Uterus (tissue), 4 donors: ENCODE data around the gene CCDC74B. TPM values are rescaled to one million over a fixed set of nuclear protein-coding genes. Genes with fewer than 3 reads are reported as not detected.
"Not testable (repeated sequence)": the region's sequence is repeated elsewhere in the genome, so short reads cannot be mapped to it uniquely, and the experiment has no call there.

Experiments used
- DNase-seq, 2 donors: peaks; one replicate each; pipeline ENCODE4 v3.0.0-alpha.2; 2019 to 2020
- H3K27ac ChIP-seq, 2 donors: fragments of 200-600 bp; sonication (generic); 1 replicate in 1 of 2; 2 replicates in 1 of 2; pipeline ENCODE4 v1.5.1; 2016 to 2018
- H3K27me3 ChIP-seq, 2 donors: fragments of 200-600 bp; sonication (generic); one replicate each; pipeline ENCODE4 v1.5.1; 2018 to 2019; ENCODE audit warnings: control low read depth in 1 of 2
- H3K36me3 ChIP-seq, 2 donors: fragments of 200-600 bp; sonication (generic); one replicate each; pipeline ENCODE4 v1.5.1; 2019; ENCODE audit warnings: control low read depth in 1 of 2
- H3K4me1 ChIP-seq, 2 donors: fragments of 200-600 bp; sonication (generic); one replicate each; pipeline ENCODE4 v1.5.1; 2018 to 2019; ENCODE audit warnings: control low read depth in 1 of 2
- H3K4me3 ChIP-seq, 2 donors: fragments of 200-600 bp; sonication (generic); 1 replicate in 1 of 2; 2 replicates in 1 of 2; pipeline ENCODE4 v1.5.1; 2018 to 2019; ENCODE audit warnings: mild to moderate bottlenecking in 1 of 2
- H3K9me3 ChIP-seq, 2 donors: fragments of 200-600 bp; sonication (generic); one replicate each; pipeline ENCODE4 v1.5.1; 2019; ENCODE audit warnings: control low read depth in 1 of 2
- CTCF ChIP-seq, 4 experiments: fragments of 200-600 bp in 2 of 4; fragments of 450-650 bp in 2 of 4; sonication (generic) in 2 of 4; IDR thresholded peaks; one replicate each; pipeline ENCODE4 v1.5.1; 2016 to 2019; ENCODE audit warnings: antibody characterized with exemption in 4 of 4, mild to moderate bottlenecking in 2 of 4, moderate library complexity in 1 of 4
- POLR2A ChIP-seq, 2 donors: fragments of 450-650 bp; IDR thresholded peaks; one replicate each; pipeline ENCODE4 v1.6.1; 2016; ENCODE audit warnings: antibody characterized with exemption in 2 of 2, mild to moderate bottlenecking in 1 of 2, moderate library complexity in 1 of 2
- intact Hi-C: fragments of 100-400 bp; cut with DNase I; formaldehyde crosslinking; loops from one replicate; pipeline ENCODE4 v1.15.1; 2023; ENCODE audit warnings: low total_unique reads
- small RNA-seq: library from RNA; depleted of rRNA; stranded (forward); fragments of <200 nt; gene quantifications from one replicate; pipeline ENCODE3, GENCODE V24; 2016
- total RNA-seq, 4 donors: library from RNA; depleted of rRNA in 3 of 4; stranded (reverse); fragments of >200 nt in 3 of 4; gene quantifications; one replicate each; pipeline versions ENCODE4 v1.1.0 to v1.2.4, GENCODE V29; 2014 to 2023
- donor health status: DM: yes; HTN: yes; CAD: no.

The CCDC74B gene
- total RNA-seq, 4 donors from 2014 or later: 4.6 to 34.7 (median 9.8) TPM

GRCh38 chr2:130137118-130137517 is 7.8 kb downstream of the CCDC74B start:
- H3K27ac ChIP-seq, H3K27me3 ChIP-seq, DNase-seq, H3K4me3 ChIP-seq, intact Hi-C loops, H3K9me3 ChIP-seq, H3K4me1 ChIP-seq, H3K36me3 ChIP-seq: not testable (repeated sequence)

DNA sequence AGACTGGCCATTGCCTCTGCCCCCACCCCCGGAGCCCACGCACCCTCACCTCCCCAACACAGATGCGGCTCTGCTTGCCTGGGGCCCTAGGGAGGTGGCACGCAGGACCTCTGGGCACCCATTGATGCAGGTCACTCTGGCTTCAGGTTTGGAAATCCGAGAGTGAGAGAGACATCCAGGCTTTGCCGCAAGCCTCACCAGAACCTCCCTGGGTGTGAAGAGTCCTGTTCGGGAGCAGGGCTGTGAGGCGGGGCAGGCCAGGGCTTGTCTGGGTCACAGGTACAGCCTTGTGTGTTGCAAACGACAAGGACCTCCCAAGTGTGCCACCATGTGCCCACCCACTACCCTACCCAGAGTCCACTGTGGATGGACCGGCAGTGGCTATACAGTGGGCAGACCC is 8.4 kb downstream of the CCDC74B start:
- intact Hi-C loops, H3K27ac ChIP-seq, DNase-seq: not testable (repeated sequence)

GRCh38 chr2:130135692-130136541 is 9.0 kb downstream of the CCDC74B start:
- DNase-seq: no peak
- Histone ChIP-seq H3K4me1 (no peaks in the 10 kb centered on the region), H3K4me3 (no peak overlapping the region), H3K27me3 (no peaks in the 10 kb centered on the region), H3K36me3 (no peaks in the 10 kb centered on the region), H3K9me3 (no peaks in the 10 kb centered on the region), H3K27ac (no peak overlapping the region)
- intact Hi-C loops: no loop called here
- TF ChIP-seq CTCF (IDR thresholded peaks at IDR 0.05) (no peak), POLR2A (IDR thresholded peaks at IDR 0.05) (no peak)

More for the DNA sequence above, 8.4 kb downstream of the CCDC74B start:
- H3K4me1 ChIP-seq, H3K4me3 ChIP-seq, H3K9me3 ChIP-seq, H3K27me3 ChIP-seq, H3K36me3 ChIP-seq: not testable (repeated sequence)

- H3K27ac ChIP-seq, H3K4me1 ChIP-seq, H3K27me3 ChIP-seq, DNase-seq, H3K9me3 ChIP-seq, H3K4me3 ChIP-seq, intact Hi-C loops, H3K36me3 ChIP-seq: not testable (repeated sequence)
These were observed 15.6 kb downstream of the CCDC74B start, which contains the start of gene POTEF for GRCh38 chr2:130129120-130129829. POTEF (minus strand) TSS chr2:130129222; CDS start chr2:130120515, 8,707 bp downstream.

- not testable (repeated sequence) for H3K9me3 ChIP-seq
These were observed 16.4 kb downstream of the CCDC74B start for GRCh38 chr2:130128464-130128863.

GRCh38 chr2:130127726-130128125 is 17.2 kb downstream of the CCDC74B start:
- H3K27ac ChIP-seq, intact Hi-C loops, H3K27me3 ChIP-seq, H3K36me3 ChIP-seq, H3K4me3 ChIP-seq, H3K4me1 ChIP-seq, DNase-seq, H3K9me3 ChIP-seq: not testable (repeated sequence)

More at GRCh38 chr2:130128464-130128863, 16.4 kb downstream of the CCDC74B start:
- H3K4me1 ChIP-seq, H3K27me3 ChIP-seq, DNase-seq, H3K36me3 ChIP-seq, H3K4me3 ChIP-seq, H3K27ac ChIP-seq, intact Hi-C loops: not testable (repeated sequence)

DNA sequence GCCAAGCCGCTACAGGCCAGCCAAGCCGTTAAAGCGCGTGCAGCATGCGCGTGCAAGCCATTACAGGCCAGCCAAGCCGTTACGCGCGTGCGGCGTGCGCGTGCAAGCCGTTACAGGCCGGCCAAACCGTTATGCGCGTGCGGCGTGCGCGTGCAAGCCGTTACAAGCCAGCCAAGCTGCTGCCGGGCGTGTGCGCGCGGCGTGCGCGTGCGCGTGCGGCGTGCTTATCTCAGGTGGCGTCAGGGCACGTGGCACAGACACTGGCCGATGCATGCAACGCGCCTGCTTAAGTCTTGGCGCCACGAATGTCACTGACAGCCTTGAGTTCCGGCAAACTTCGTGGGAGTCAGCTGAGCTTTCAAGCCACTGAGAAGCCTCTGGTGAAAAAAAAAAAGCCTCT is 24.0 kb downstream of the CCDC74B start:
- H3K4me3 ChIP-seq, H3K36me3 ChIP-seq, DNase-seq, H3K4me1 ChIP-seq, H3K9me3 ChIP-seq, intact Hi-C loops, H3K27ac ChIP-seq, H3K27me3 ChIP-seq: not testable (repeated sequence)

DNA sequence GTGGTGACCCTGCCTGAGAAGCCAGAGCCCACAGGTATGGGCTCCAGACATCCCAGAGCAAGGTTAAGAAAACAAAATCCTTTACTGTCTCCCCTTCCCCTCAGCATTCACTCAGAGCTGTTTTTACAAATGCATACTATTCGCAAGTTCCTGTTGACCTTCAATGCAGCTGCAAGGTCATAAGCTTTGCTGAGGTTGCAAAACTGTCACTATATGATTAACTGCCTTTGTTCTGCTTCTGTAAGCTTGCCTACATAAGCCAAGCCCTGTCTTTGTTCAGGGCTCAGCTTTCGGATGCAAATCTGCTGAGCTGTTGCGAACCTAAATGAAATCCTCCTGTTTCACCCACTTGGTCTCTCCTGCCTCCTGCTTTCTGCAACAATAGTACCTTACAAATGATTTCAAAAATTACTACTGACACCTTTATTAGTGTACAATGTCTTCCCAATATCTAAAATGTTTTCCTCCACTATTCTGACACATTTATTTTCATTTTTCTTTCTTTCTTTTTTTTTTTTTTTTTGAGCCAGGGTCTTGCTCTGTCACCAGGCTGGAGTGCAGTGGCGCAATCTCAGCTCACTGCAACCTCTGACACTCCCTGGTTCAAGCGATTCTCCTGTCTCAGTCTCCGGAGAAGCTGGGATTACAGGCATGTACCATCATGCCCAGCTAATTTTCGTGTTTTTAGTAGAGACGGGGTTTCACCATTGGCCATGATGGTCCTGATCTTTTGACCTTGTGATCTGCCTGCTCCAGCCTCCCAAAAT is 42.1 kb downstream of the CCDC74B start:
- H3K27ac ChIP-seq, H3K4me1 ChIP-seq, H3K36me3 ChIP-seq, intact Hi-C loops, H3K4me3 ChIP-seq, H3K27me3 ChIP-seq, DNase-seq, H3K9me3 ChIP-seq: not testable (repeated sequence)

Small RNAs within 50 kb of the gene (small RNA-seq; reads per million reads assigned to genes)
- gene RNU6-1049P: not detected

Other genes with a start within 250 kb of the CCDC74B start
- under 1 TPM in 2 of 4 donors, not detected in 2; 0.21 to 0.41 TPM for gene RAB6C, start 165.4 kb downstream of the CCDC74B start, total RNA-seq
- gene POTEF, start 15.9 kb downstream of the CCDC74B start, total RNA-seq: under 1 TPM in 2 of 4 donors, not detected in 2; under 0.01 to 0.76 TPM
- 10 to 100 TPM; 15.0 to 74.9 (median 35.4) TPM for gene SMPD4, start 36.5 kb upstream of the CCDC74B start, total RNA-seq
- 100 to 1,000 TPM in 3 of 4 donors, 10 to 100 TPM in 1; 67.3 to 790 (median 231) TPM for gene MZT2B, start 37.1 kb upstream of the CCDC74B start, total RNA-seq
- 10 to 100 TPM in 1 of 4 donors, not detected in 3; 12.8 TPM for gene TUBA3E, start 53.3 kb upstream of the CCDC74B start, total RNA-seq
- 10 to 100 TPM; 25.1 to 51.8 (median 43.3) TPM for gene IMP4, start 197.8 kb upstream of the CCDC74B start, total RNA-seq
- gene PTPN18, start 210.9 kb upstream of the CCDC74B start, total RNA-seq: 10 to 100 TPM; 29.6 to 65.6 (median 46.3) TPM